Measurements from ENCODE around the gene KCNG2.

GRCh38 chr18:79841936-79842335, 44.2 kb downstream of the KCNG2 start:
- TF ChIP-seq CTCF (IDR thresholded peaks at IDR 0.05) (no peak), RAD21 (IDR thresholded peaks at IDR 0.05; ENCODE audit: low read length) (no peak), POLR2AphosphoS5 (IDR thresholded peaks at IDR 0.05; ENCODE audit: low read depth, low read length) (no peak)

Measured in SK-N-SH (cell line).